COLO668 (cell line): ENCODE results near the gene LCE6A.

ENCODE experiments used
- DNase-seq: peaks from one replicate; lab custom pipeline; 2025; ENCODE audit not compliant: unreplicated experiment; lab: John Stamatoyannopoulos, UW

LCE6A gene

GRCh38 chr1:152873495-152873894, 30.8 kb downstream of the LCE6A start:
- DNase-seq: no peak

- no peak for DNase-seq
These were observed 34.2 kb downstream of the LCE6A start for GRCh38 chr1:152876827-152877226.

- no peak for DNase-seq
These were observed 35.4 kb downstream of the LCE6A start, which contains the start of gene SMCP for GRCh38 chr1:152878042-152878441. TSS of gene SMCP (plus strand) at chr1:152878322. CDS start at chr1:152884423, 6,101 bp downstream.

GRCh38 chr1:152879559-152880198, 37.0 kb downstream of the LCE6A start:
- no peak for DNase-seq

GRCh38 chr1:152880316-152880715, 37.7 kb downstream of the LCE6A start:
- DNase-seq: no peak

GRCh38 chr1:152880907-152881306, 38.3 kb downstream of the LCE6A start:
- DNase-seq: no peak

- no peak for DNase-seq
These were observed 41.4 kb downstream of the LCE6A start for GRCh38 chr1:152884085-152884484.

- DNase-seq: no peak
These were observed 41.9 kb downstream of the LCE6A start for GRCh38 chr1:152884506-152884905.

GRCh38 chr1:152884966-152885624, 42.4 kb downstream of the LCE6A start:
- DNase-seq: no peak

GRCh38 chr1:152886085-152886484, 43.4 kb downstream of the LCE6A start:
- no peak for DNase-seq

GRCh38 chr1:152886758-152887409, 44.2 kb downstream of the LCE6A start:
- DNase-seq: no peak

GRCh38 chr1:152888126-152888525, 45.5 kb downstream of the LCE6A start:
- DNase-seq: no peak
